ENCODE data around the gene EML3.

GRCh38 chr11:62605902-62606301, 6.7 kb downstream of the EML3 start:
- TF ChIP-seq MYBL2 (CRISPR knock-in tag; IDR thresholded peaks at IDR 0.05) (no peak), CREB1 (CRISPR knock-in tag; IDR thresholded peaks at IDR 0.05) (no peak), OVOL2 (CRISPR knock-in tag; IDR thresholded peaks at IDR 0.05; ENCODE audit: borderline replicate concordance) (no peak), SP1 (CRISPR knock-in tag; conservative IDR thresholded peaks at IDR 0.05) (no peak), KAT7 (CRISPR knock-in tag; IDR thresholded peaks at IDR 0.05; ENCODE audit: borderline replicate concordance) (no peak), ZNF281 (CRISPR knock-in tag; IDR thresholded peaks at IDR 0.05) (no peak), ZNF232 (CRISPR knock-in tag; IDR thresholded peaks at IDR 0.05) (no peak), TP53 (CRISPR knock-in tag; IDR thresholded peaks at IDR 0.05) (no peak)
- TF ChIP-seq, protein P1, sequence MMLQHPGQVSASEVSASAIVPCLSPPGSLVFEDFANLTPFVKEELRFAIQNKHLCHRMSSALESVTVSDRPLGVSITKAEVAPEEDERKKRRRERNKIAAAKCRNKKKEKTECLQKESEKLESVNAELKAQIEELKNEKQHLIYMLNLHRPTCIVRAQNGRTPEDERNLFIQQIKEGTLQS (CRISPR knock-in tag; conservative IDR thresholded peaks at IDR 0.05): no peak
- TF ChIP-seq, protein P2, sequence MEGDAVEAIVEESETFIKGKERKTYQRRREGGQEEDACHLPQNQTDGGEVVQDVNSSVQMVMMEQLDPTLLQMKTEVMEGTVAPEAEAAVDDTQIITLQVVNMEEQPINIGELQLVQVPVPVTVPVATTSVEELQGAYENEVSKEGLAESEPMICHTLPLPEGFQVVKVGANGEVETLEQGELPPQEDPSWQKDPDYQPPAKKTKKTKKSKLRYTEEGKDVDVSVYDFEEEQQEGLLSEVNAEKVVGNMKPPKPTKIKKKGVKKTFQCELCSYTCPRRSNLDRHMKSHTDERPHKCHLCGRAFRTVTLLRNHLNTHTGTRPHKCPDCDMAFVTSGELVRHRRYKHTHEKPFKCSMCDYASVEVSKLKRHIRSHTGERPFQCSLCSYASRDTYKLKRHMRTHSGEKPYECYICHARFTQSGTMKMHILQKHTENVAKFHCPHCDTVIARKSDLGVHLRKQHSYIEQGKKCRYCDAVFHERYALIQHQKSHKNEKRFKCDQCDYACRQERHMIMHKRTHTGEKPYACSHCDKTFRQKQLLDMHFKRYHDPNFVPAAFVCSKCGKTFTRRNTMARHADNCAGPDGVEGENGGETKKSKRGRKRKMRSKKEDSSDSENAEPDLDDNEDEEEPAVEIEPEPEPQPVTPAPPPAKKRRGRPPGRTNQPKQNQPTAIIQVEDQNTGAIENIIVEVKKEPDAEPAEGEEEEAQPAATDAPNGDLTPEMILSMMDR (IDR thresholded peaks at IDR 0.05): no peak
- TF ChIP-seq, protein P3, sequence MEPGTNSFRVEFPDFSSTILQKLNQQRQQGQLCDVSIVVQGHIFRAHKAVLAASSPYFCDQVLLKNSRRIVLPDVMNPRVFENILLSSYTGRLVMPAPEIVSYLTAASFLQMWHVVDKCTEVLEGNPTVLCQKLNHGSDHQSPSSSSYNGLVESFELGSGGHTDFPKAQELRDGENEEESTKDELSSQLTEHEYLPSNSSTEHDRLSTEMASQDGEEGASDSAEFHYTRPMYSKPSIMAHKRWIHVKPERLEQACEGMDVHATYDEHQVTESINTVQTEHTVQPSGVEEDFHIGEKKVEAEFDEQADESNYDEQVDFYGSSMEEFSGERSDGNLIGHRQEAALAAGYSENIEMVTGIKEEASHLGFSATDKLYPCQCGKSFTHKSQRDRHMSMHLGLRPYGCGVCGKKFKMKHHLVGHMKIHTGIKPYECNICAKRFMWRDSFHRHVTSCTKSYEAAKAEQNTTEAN (CRISPR knock-in tag; IDR thresholded peaks at IDR 0.05): no peak
- TF ChIP-seq, protein P4, sequence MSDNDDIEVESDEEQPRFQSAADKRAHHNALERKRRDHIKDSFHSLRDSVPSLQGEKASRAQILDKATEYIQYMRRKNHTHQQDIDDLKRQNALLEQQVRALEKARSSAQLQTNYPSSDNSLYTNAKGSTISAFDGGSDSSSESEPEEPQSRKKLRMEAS (CRISPR knock-in tag; IDR thresholded peaks at IDR 0.05): no peak

Data from WTC11 (cell line).